Uterus (tissue), 4 donors: ENCODE measurements around the gene CRTC2. TPM values are rescaled to one million over a fixed set of nuclear protein-coding genes. Genes with fewer than 3 reads are reported as not detected.
A peak's percentile ranks its signal among the peaks of the same experiment; 100 is the strongest.

ENCODE experiments used
- DNase-seq, 2 donors: peaks; one replicate each; pipeline ENCODE4 v3.0.0-alpha.2; 2019 to 2020
- H3K27ac ChIP-seq, 2 donors: fragments of 200-600 bp; sonication (generic); 1 replicate in 1 of 2; 2 replicates in 1 of 2; pipeline ENCODE4 v1.5.1; 2016 to 2018
- H3K27me3 ChIP-seq, 2 donors: fragments of 200-600 bp; sonication (generic); one replicate each; pipeline ENCODE4 v1.5.1; 2018 to 2019; ENCODE audit warnings: control low read depth in 1 of 2
- H3K36me3 ChIP-seq, 2 donors: fragments of 200-600 bp; sonication (generic); one replicate each; pipeline ENCODE4 v1.5.1; 2019; ENCODE audit warnings: control low read depth in 1 of 2
- H3K4me1 ChIP-seq, 2 donors: fragments of 200-600 bp; sonication (generic); one replicate each; pipeline ENCODE4 v1.5.1; 2018 to 2019; ENCODE audit warnings: control low read depth in 1 of 2
- H3K4me3 ChIP-seq, 2 donors: fragments of 200-600 bp; sonication (generic); 1 replicate in 1 of 2; 2 replicates in 1 of 2; pipeline ENCODE4 v1.5.1; 2018 to 2019; ENCODE audit warnings: mild to moderate bottlenecking in 1 of 2
- H3K9me3 ChIP-seq, 2 donors: fragments of 200-600 bp; sonication (generic); one replicate each; pipeline ENCODE4 v1.5.1; 2019; ENCODE audit warnings: control low read depth in 1 of 2
- CTCF ChIP-seq, 4 experiments: fragments of 200-600 bp in 2 of 4; fragments of 450-650 bp in 2 of 4; sonication (generic) in 2 of 4; IDR thresholded peaks; one replicate each; pipeline ENCODE4 v1.5.1; 2016 to 2019; ENCODE audit warnings: antibody characterized with exemption in 4 of 4, mild to moderate bottlenecking in 2 of 4, moderate library complexity in 1 of 4
- POLR2A ChIP-seq, 2 donors: fragments of 450-650 bp; IDR thresholded peaks; one replicate each; pipeline ENCODE4 v1.6.1; 2016; ENCODE audit warnings: antibody characterized with exemption in 2 of 2, mild to moderate bottlenecking in 1 of 2, moderate library complexity in 1 of 2
- intact Hi-C: fragments of 100-400 bp; cut with DNase I; formaldehyde crosslinking; loops from one replicate; pipeline ENCODE4 v1.15.1; 2023; ENCODE audit warnings: low total_unique reads
- total RNA-seq, 4 donors: library from RNA; depleted of rRNA in 3 of 4; stranded (reverse); fragments of >200 nt in 3 of 4; gene quantifications; one replicate each; pipeline versions ENCODE4 v1.1.0 to v1.2.4, GENCODE V29; 2014 to 2023
- donor health status: DM: yes; HTN: yes; CAD: no.

The CRTC2 gene
- total RNA-seq, 4 donors from 2014 or later, result 5.9 to 57.2 (median 15.5) TPM

GRCh38 chr1:153933955-153934354 is 24.5 kb downstream of the CRTC2 start:
- no peaks in the 10 kb centered on the region for H3K36me3 ChIP-seq
- no peaks in the 10 kb centered on the region for H3K4me1 ChIP-seq
- H3K27me3 ChIP-seq, result no peaks in the 10 kb centered on the region
- H3K27ac ChIP-seq, result no peak overlapping the region
- H3K9me3 ChIP-seq, result no peaks in the 10 kb centered on the region
- intact Hi-C loops, result no loop called here
- no peak for DNase-seq
- H3K4me3 ChIP-seq, result no peak overlapping the region
- TF ChIP-seq POLR2A (IDR thresholded peaks at IDR 0.05), result no peak
- TF ChIP-seq CTCF (IDR thresholded peaks at IDR 0.05), result no peak

GRCh38 chr1:153933430-153933829 is 25.0 kb downstream of the CRTC2 start:
- intact Hi-C loops, result no loop called here
- Histone ChIP-seq H3K36me3 (no peaks in the 10 kb centered on the region), H3K27me3 (no peaks in the 10 kb centered on the region), H3K4me3 (no peak overlapping the region), H3K9me3 (no peaks in the 10 kb centered on the region), H3K4me1 (no peaks in the 10 kb centered on the region), H3K27ac (no peak overlapping the region)
- TF ChIP-seq CTCF (IDR thresholded peaks at IDR 0.05) (no peak), POLR2A (IDR thresholded peaks at IDR 0.05) (no peak)
- DNase-seq, result peak in 1 of 2 donors; percentile 10

GRCh38 chr1:153932156-153933131 is 26.0 kb downstream of the CRTC2 start:
- no peak for TF ChIP-seq CTCF (IDR thresholded peaks at IDR 0.05)
- TF ChIP-seq POLR2A (IDR thresholded peaks at IDR 0.05), result no peak
- no peaks in the 10 kb centered on the region for H3K4me1 ChIP-seq
- no peaks in the 10 kb centered on the region for H3K27me3 ChIP-seq
- H3K4me3 ChIP-seq, result no peak overlapping the region
- H3K9me3 ChIP-seq, result no peaks in the 10 kb centered on the region
- no peak for DNase-seq
- H3K36me3 ChIP-seq, result no peaks in the 10 kb centered on the region
- intact Hi-C loops, result no loop called here
- no peak overlapping the region for H3K27ac ChIP-seq

GRCh38 chr1:153929981-153930948 is 28.1 kb downstream of the CRTC2 start:
- no peak overlapping the region for H3K4me3 ChIP-seq
- H3K4me1 ChIP-seq, result no peaks in the 10 kb centered on the region
- H3K36me3 ChIP-seq, result no peaks in the 10 kb centered on the region
- intact Hi-C loops, result no loop called here
- H3K9me3 ChIP-seq, result no peaks in the 10 kb centered on the region
- H3K27ac ChIP-seq, result no peak overlapping the region
- TF ChIP-seq POLR2A (IDR thresholded peaks at IDR 0.05) (no peak), CTCF (IDR thresholded peaks at IDR 0.05) (no peak)
- DNase-seq, result peak in 1 of 2 donors; percentile 9
- H3K27me3 ChIP-seq, result no peaks in the 10 kb centered on the region
